H1 (cell line): Measurements from ENCODE around the gene EXOSC5. TPM values are rescaled to one million over a fixed set of nuclear protein-coding genes. Genes with fewer than 3 reads are reported as not detected.

Source experiments
- CTCF ChIA-PET: fragments of 300-600 bp; sonication (Branson Sonifier 250); formaldehyde crosslinking; loops from one replicate; lab custom pipeline; 2021; ENCODE audit not compliant: partially characterized antibody; lab: Charles Lee
- POLR2A ChIA-PET: fragments of 300-600 bp; sonication (Branson Sonifier 250); formaldehyde crosslinking; loops from one replicate; lab custom pipeline; 2021; ENCODE audit warnings: inconsistent platforms; ENCODE audit not compliant: partially characterized antibody; lab: Charles Lee
- DNase-seq, 2 experiments: peaks; one replicate each; pipeline versions ENCODE4 v3.0.0 to v3.0.0-alpha.2; 2010 to 2022; ENCODE audit warnings: low spot score in 2 of 2, low read depth in 1 of 2, mixed read lengths in 1 of 2
- FAIRE-seq: peaks from 2 replicates; lab custom pipeline; 2011; peaks lifted over from hg19 to GRCh38; lab: Jason Lieb, UNC
- H2AFZ ChIP-seq: 2 replicates; pipeline ENCODE4 v1.8.1; 2012; ENCODE audit warnings: low read length, inconsistent platforms
- H2AK5ac ChIP-seq: 2 replicates; pipeline ENCODE4 v1.6.1; 2013; ENCODE audit warnings: low read depth, low read length
- H2BK120ac ChIP-seq: replicated peaks from 2 replicates; pipeline ENCODE3; 2013; ENCODE audit warnings: low read depth, low read length, inconsistent platforms
- H2BK12ac ChIP-seq: 2 replicates; pipeline ENCODE4 v1.6.1; 2013; ENCODE audit warnings: low read depth, low read length
- H2BK15ac ChIP-seq: 2 replicates; pipeline ENCODE4 v1.6.1; 2013; ENCODE audit warnings: low read length
- H2BK20ac ChIP-seq: 2 replicates; pipeline ENCODE4 v1.6.1; 2013; ENCODE audit warnings: low read length
- H2BK5ac ChIP-seq: 2 replicates; pipeline ENCODE4 v1.6.1; 2013; ENCODE audit warnings: low read depth, low read length
- H3K14ac ChIP-seq: 2 replicates; pipeline ENCODE4 v1.6.1; 2013; ENCODE audit warnings: inconsistent platforms; ENCODE audit not compliant: insufficient read length
- H3K18ac ChIP-seq: 2 replicates; pipeline ENCODE4 v1.6.1; 2013; ENCODE audit warnings: low read length; ENCODE audit errors: extremely low read depth
- H3K23ac ChIP-seq: 2 replicates; pipeline ENCODE4 v1.6.1; 2013; ENCODE audit warnings: inconsistent platforms; ENCODE audit not compliant: insufficient read length
- H3K23me2 ChIP-seq: 2 replicates; pipeline ENCODE4 v1.6.1; 2013; ENCODE audit warnings: low read depth, low read length
- H3K27ac ChIP-seq: 2 replicates; pipeline ENCODE4 v1.6.1; 2011; ENCODE audit warnings: low read depth, low read length, inconsistent platforms
- H3K27me3 ChIP-seq, 4 experiments: replicated peaks in 1 of 4; 1 replicate in 1 of 4; 2 replicates in 3 of 4; pipeline versions ENCODE4 v1.6.1 to v1.8.1; 2011 to 2013; ENCODE audit warnings: low read length in 3 of 4, mild to moderate bottlenecking in 3 of 4, inconsistent platforms in 2 of 4, mixed read lengths in 2 of 4, moderate library complexity in 1 of 4; ENCODE audit not compliant: control insufficient read depth in 3 of 4, insufficient read depth in 3 of 4; ENCODE audit errors: extremely low read depth in 1 of 4
- H3K36me3 ChIP-seq, 4 experiments: 2 replicates each; pipeline versions ENCODE4 v1.6.1 to v1.8.1; 2011 to 2013; ENCODE audit warnings: mild to moderate bottlenecking in 4 of 4, low read length in 3 of 4, moderate library complexity in 2 of 4, control low read depth in 1 of 4, inconsistent platforms in 1 of 4; ENCODE audit not compliant: insufficient read depth in 4 of 4, control insufficient read depth in 2 of 4
- H3K4ac ChIP-seq: replicated peaks from 2 replicates; pipeline ENCODE3; 2013; ENCODE audit warnings: low read length, low read depth, mixed read lengths, inconsistent platforms; ENCODE audit not compliant: insufficient read length
- H3K4me1 ChIP-seq, 4 experiments: replicated peaks in 1 of 4; 1 replicate in 1 of 4; 2 replicates in 3 of 4; pipeline versions ENCODE4 v1.6.1 to v1.8.1; 2011 to 2013; ENCODE audit warnings: low read length in 3 of 4, inconsistent platforms in 2 of 4, mixed read lengths in 1 of 4; ENCODE audit not compliant: insufficient read depth in 4 of 4, control insufficient read depth in 3 of 4
- H3K4me2 ChIP-seq, 2 experiments: 2 replicates each; pipeline versions ENCODE4 v1.6.1 to v1.8.1; 2011 to 2013; ENCODE audit warnings: low read depth in 2 of 2, low read length in 2 of 2, control low read depth in 1 of 2, inconsistent platforms in 1 of 2, mild to moderate bottlenecking in 1 of 2; ENCODE audit not compliant: insufficient read depth in 1 of 2
- H3K4me3 ChIP-seq, 4 experiments: fragments of 200-600, 300-600 bp in 1 of 4; sonication (generic), shearing (Covaris generic), sonication (Bioruptor Twin) in 1 of 4; 2 replicates each; pipeline versions ENCODE4 v1.5.1 to v1.8.1; 2011 to 2016; ENCODE audit warnings: low read length in 4 of 4, low read depth in 3 of 4, control low read depth in 2 of 4, inconsistent platforms in 2 of 4, mild to moderate bottlenecking in 2 of 4, mixed read lengths in 1 of 4, moderate library complexity in 1 of 4; ENCODE audit not compliant: insufficient read depth in 2 of 4; ENCODE audit errors: extremely low read depth in 1 of 4
- H3K56ac ChIP-seq: replicated peaks from 2 replicates; pipeline ENCODE3; 2013; ENCODE audit warnings: low read depth, mild to moderate bottlenecking, mixed read lengths, low read length, inconsistent platforms; ENCODE audit not compliant: insufficient read length
- H3K79me1 ChIP-seq: 2 replicates; pipeline ENCODE4 v1.6.1; 2013; ENCODE audit warnings: low read depth, low read length, control low read depth
- H3K79me2 ChIP-seq, 2 experiments: 2 replicates each; pipeline versions ENCODE4 v1.6.1 to v1.8.1; 2012 to 2013; ENCODE audit warnings: low read length in 2 of 2, mild to moderate bottlenecking in 2 of 2, inconsistent platforms in 1 of 2; ENCODE audit not compliant: insufficient read depth in 2 of 2, control insufficient read depth in 1 of 2
- H3K9ac ChIP-seq, 4 experiments: replicated peaks in 1 of 4; 1 replicate in 1 of 4; 2 replicates in 3 of 4; pipeline versions ENCODE4 v1.6.1 to v1.8.1; 2011 to 2013; ENCODE audit warnings: low read depth in 3 of 4, low read length in 3 of 4, control low read depth in 2 of 4, mild to moderate bottlenecking in 2 of 4, moderate library complexity in 2 of 4, inconsistent platforms in 1 of 4; ENCODE audit errors: extremely low read depth in 1 of 4
- H3K9me3 ChIP-seq, 2 experiments: 2 replicates each; pipeline versions ENCODE4 v1.6.1 to v1.8.1; 2012 to 2013; ENCODE audit warnings: mild to moderate bottlenecking in 2 of 2, moderate library complexity in 2 of 2, control low read depth in 1 of 2, inconsistent platforms in 1 of 2, low read depth in 1 of 2, low read length in 1 of 2, mixed read lengths in 1 of 2; ENCODE audit not compliant: insufficient read depth in 2 of 2
- H4K20me1 ChIP-seq, 2 experiments: replicated peaks in 1 of 2; 2 replicates each; pipeline versions ENCODE3 to v1.8.1; 2011 to 2013; ENCODE audit warnings: inconsistent platforms in 2 of 2, low read length in 2 of 2, mild to moderate bottlenecking in 1 of 2; ENCODE audit not compliant: insufficient read depth in 2 of 2, control insufficient read depth in 1 of 2
- H4K5ac ChIP-seq: 2 replicates; pipeline ENCODE4 v1.6.1; 2013; ENCODE audit warnings: low read length, low read depth, mixed read lengths, inconsistent platforms; ENCODE audit not compliant: insufficient read length
- H4K8ac ChIP-seq: 2 replicates; pipeline ENCODE4 v1.8.0; 2013; ENCODE audit warnings: mild to moderate bottlenecking, moderate library complexity, low read length, inconsistent platforms; ENCODE audit not compliant: insufficient read depth; ENCODE audit errors: extremely low read depth
- H4K91ac ChIP-seq: replicated peaks from 2 replicates; pipeline ENCODE3; 2013; ENCODE audit warnings: low read length, mixed read lengths, inconsistent platforms; ENCODE audit not compliant: insufficient read length
- FOSL1 ChIP-seq: IDR thresholded peaks from 2 replicates; pipeline ENCODE4 v1.6.1; 2011; ENCODE audit warnings: mild to moderate bottlenecking, low read depth, low read length, moderate library complexity; ENCODE audit not compliant: insufficient read depth
- SP2 ChIP-seq: IDR thresholded peaks from 2 replicates; pipeline ENCODE4 v1.6.1; 2012; ENCODE audit warnings: mild to moderate bottlenecking, low read length, inconsistent platforms
- WGBS, 2 experiments: shearing (Covaris generic) in 1 of 2; methylation state at CpG; one replicate each; pipeline versions ENCODE4 v1.1.6 to v1.1.7; 2013 to 2015; ENCODE audit warnings: low lambda C conversion rate in 2 of 2, mixed read lengths in 2 of 2, inconsistent platforms in 1 of 2, low coverage in 1 of 2, missing lambda C conversion rate in 1 of 2; ENCODE audit not compliant: insufficient replicate concordance in 2 of 2, insufficient coverage in 1 of 2, insufficient read length in 1 of 2; ENCODE audit errors: extremely low coverage in 1 of 2, missing lambda C conversion rate in 1 of 2; 5-methylcytosine and 5-hydroxymethylcytosine counted together
- polyA plus RNA-seq, 7 experiments: library from polyadenylated mRNA; depleted of rRNA in 3 of 7; stranded (reverse) in 5 of 7; unstranded in 2 of 7; fragments of >200 nt in 5 of 7; fragments of 200-250 nt in 2 of 7; gene quantifications; 1 replicate in 5 of 7; 2 replicates in 1 of 7; 4 replicates in 1 of 7; pipeline versions ENCODE4 v1.2.1 to v1.2.3, GENCODE V29; 2011 to 2013; ENCODE audit warnings: missing spikeins in 2 of 7, mixed read lengths in 2 of 7
- total RNA-seq: library from RNA; stranded (reverse); fragmentation: NEBNext Ultra II Directional; extraction: Animal tissue kit (Norgen Biotek cat#: 25700); gene quantifications from 2 replicates; pipeline ENCODE4 v1.2.1, GENCODE V29; 2021

Gene EXOSC5
- total and polyA plus RNA-seq, 2 of the 8 experiments (the other 6 are each of a cell fraction or from before 2014, with no cell fraction given), result 56.2 to 92.8 TPM

DNA sequence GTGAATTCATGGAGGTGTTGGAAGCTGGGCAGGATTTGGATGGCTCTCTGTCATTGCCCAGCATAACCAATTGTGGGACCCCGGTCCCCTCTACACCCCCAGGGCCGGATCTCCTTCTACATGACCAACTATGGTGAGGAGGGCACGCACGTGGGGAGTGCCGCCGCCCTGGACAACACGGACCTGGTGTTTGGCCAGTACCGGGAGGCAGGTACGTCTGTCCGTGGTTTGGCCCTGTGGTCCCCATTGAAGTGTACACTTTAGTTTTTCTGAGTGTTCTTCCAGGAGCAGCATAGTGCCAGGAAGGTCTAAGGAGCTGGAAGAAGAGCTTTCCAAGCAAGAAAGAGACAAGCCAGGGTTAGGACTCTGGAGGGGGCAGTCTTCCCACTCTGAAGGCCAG is 16.8 kb upstream of the EXOSC5 start:
- no peak overlapping the region for H3K56ac ChIP-seq
- no peak overlapping the region for H3K4ac ChIP-seq
- H3K4me1 ChIP-seq, result no peaks in the 10 kb centered on the region
- H3K23ac ChIP-seq, result no peak overlapping the region
- POLR2A ChIA-PET, result interaction anchor here (1.8 kb wide), 1 partner anchor 26 kb away, joined by 4 read pairs; the partner anchor contains the start of gene DMAC2
- H3K9ac ChIP-seq, result no peak overlapping the region
- H3K27ac ChIP-seq, result no peak overlapping the region
- H3K36me3 ChIP-seq, result peaks cover 2 to 9% (median 5%) of the 10 kb centered on the region in 4 experiments; a peak in 5 of 8 replicates
- H3K79me2 ChIP-seq, result no peaks in the 10 kb centered on the region
- FAIRE-seq (no peak), DNase-seq (no peak)
- H4K20me1 ChIP-seq, result peaks cover 0 to 5% of the 10 kb centered on the region in 2 experiments
- no peak overlapping the region for H2BK20ac ChIP-seq
- no peak overlapping the region for H2BK120ac ChIP-seq
- no peak overlapping the region for H3K18ac ChIP-seq
- no peak overlapping the region for H2BK15ac ChIP-seq
- no peak overlapping the region for H2AFZ ChIP-seq
- no peak overlapping the region for H4K8ac ChIP-seq
- H3K27me3 ChIP-seq, result no peaks in the 10 kb centered on the region; a peak in 1 of 7 replicates
- H2AK5ac ChIP-seq, result no peak overlapping the region
- 96% methylated on average over 5 of the region's 10 CpGs; no CpG with 5 or more reads in 1 of the 2 experiments for WGBS, 2 experiments
- CTCF ChIA-PET, result no interaction called here
- H3K4me2 ChIP-seq, result no peak overlapping the region
- H4K5ac ChIP-seq, result no peak overlapping the region
- no peaks in the 10 kb centered on the region for H3K9me3 ChIP-seq
- no peak overlapping the region for H2BK12ac ChIP-seq
- H3K4me3 ChIP-seq, result no peak overlapping the region
- no peak overlapping the region for H3K14ac ChIP-seq
- no peak overlapping the region for H4K91ac ChIP-seq
- no peaks in the 10 kb centered on the region for H3K23me2 ChIP-seq
- no peaks in the 10 kb centered on the region for H3K79me1 ChIP-seq
- H2BK5ac ChIP-seq, result no peak overlapping the region
- TF ChIP-seq FOSL1 (no peak), SP2 (no peak)
